HepG2 (cell line): ENCODE results near the gene MYADML2. TPM values are rescaled to one million over a fixed set of nuclear protein-coding genes. Genes with fewer than 3 reads are reported as not detected.
A peak's percentile ranks its signal among the peaks of the same experiment; 100 is the strongest.

ENCODE experiments used
- DNMT3B ChIP-seq: conservative IDR thresholded peaks from 2 replicates; pipeline ENCODE4 v1.6.1; 2016; ENCODE audit warnings: missing biosample characterization, control low read depth
- GZF1 ChIP-seq: sonication (generic); formaldehyde crosslinking; IDR thresholded peaks from 2 replicates; pipeline ENCODE4 v1.5.1; 2020; ENCODE audit warnings: mild to moderate bottlenecking, missing genetic modification reagents
- PHF20 ChIP-seq: sonication (generic); formaldehyde crosslinking; IDR thresholded peaks from 2 replicates; pipeline ENCODE4 v1.5.0; 2020; ENCODE audit warnings: mild to moderate bottlenecking, missing genetic modification reagents
- ZNF34 ChIP-seq: sonication (generic); formaldehyde crosslinking; IDR thresholded peaks from 2 replicates; pipeline ENCODE4 v1.4.0; 2020; ENCODE audit warnings: mild to moderate bottlenecking, missing genetic modification reagents, borderline replicate concordance
- ZNF431 ChIP-seq: sonication (generic); formaldehyde crosslinking; IDR thresholded peaks from 2 replicates; pipeline ENCODE4 v1.9.0; 2022; ENCODE audit warnings: missing genetic modification reagents, low read depth, mild to moderate bottlenecking, borderline replicate concordance
- ZNF703 ChIP-seq: sonication (generic); formaldehyde crosslinking; IDR thresholded peaks from 2 replicates; pipeline ENCODE4 v1.5.1; 2020; ENCODE audit warnings: missing genetic modification reagents, mild to moderate bottlenecking, moderate library complexity, borderline replicate concordance
- polyA plus RNA-seq, 8 experiments: library from polyadenylated mRNA; depleted of rRNA in 3 of 8; stranded (reverse) in 7 of 8; unstranded in 1 of 8; fragments of >200 nt; fragmentation: Illumina TruSeq in 4 of 8; extraction: Trizol in 4 of 8; gene quantifications; 2 replicates each; pipeline versions ENCODE4 v1.2.1 to v1.2.3, GENCODE V29; 2011 to 2016; ENCODE audit warnings: low read depth in 4 of 8, missing spikeins in 1 of 8, mixed read lengths in 1 of 8; ENCODE audit not compliant: insufficient read depth in 1 of 8
- total RNA-seq, 5 experiments: library from RNA; depleted of rRNA; stranded (reverse); fragments of >200 nt; fragmentation: Illumina TruSeq; extraction: Trizol; gene quantifications; 2 replicates each; pipeline ENCODE4 v1.2.3, GENCODE V29; 2016; ENCODE audit warnings: low read depth in 1 of 5
- TF ChIP-seq, protein P1 (sequence below): sonication (generic); formaldehyde crosslinking; IDR thresholded peaks from 2 replicates; pipeline ENCODE4 v1.9.0; 2021; ENCODE audit warnings: missing genetic modification reagents, borderline replicate concordance
- TF ChIP-seq, protein P2 (sequence below): IDR thresholded peaks from 2 replicates; pipeline ENCODE4 v1.6.1; 2016; ENCODE audit warnings: missing genetic modification reagents, missing compliant biosample characterization
- TF ChIP-seq, protein P3 (sequence below): sonication (generic); formaldehyde crosslinking; IDR thresholded peaks from 2 replicates; pipeline ENCODE4 v1.5.0; 2020; ENCODE audit warnings: missing genetic modification reagents, mild to moderate bottlenecking, borderline replicate concordance
- TF ChIP-seq, protein P4 (sequence below): sonication (generic); formaldehyde crosslinking; IDR thresholded peaks from 2 replicates; pipeline ENCODE4 v1.4.0; 2020; ENCODE audit warnings: mild to moderate bottlenecking, missing genetic modification reagents
- TF ChIP-seq, protein P5 (sequence below): sonication (generic); formaldehyde crosslinking; IDR thresholded peaks from 2 replicates; pipeline ENCODE4 v1.4.0; 2020; ENCODE audit warnings: missing genetic modification reagents

The MYADML2 gene
- total and polyA plus RNA-seq, 2 of the 13 experiments (the other 11 are each of a cell fraction or from before 2014, with no cell fraction given): not detected

DNA sequence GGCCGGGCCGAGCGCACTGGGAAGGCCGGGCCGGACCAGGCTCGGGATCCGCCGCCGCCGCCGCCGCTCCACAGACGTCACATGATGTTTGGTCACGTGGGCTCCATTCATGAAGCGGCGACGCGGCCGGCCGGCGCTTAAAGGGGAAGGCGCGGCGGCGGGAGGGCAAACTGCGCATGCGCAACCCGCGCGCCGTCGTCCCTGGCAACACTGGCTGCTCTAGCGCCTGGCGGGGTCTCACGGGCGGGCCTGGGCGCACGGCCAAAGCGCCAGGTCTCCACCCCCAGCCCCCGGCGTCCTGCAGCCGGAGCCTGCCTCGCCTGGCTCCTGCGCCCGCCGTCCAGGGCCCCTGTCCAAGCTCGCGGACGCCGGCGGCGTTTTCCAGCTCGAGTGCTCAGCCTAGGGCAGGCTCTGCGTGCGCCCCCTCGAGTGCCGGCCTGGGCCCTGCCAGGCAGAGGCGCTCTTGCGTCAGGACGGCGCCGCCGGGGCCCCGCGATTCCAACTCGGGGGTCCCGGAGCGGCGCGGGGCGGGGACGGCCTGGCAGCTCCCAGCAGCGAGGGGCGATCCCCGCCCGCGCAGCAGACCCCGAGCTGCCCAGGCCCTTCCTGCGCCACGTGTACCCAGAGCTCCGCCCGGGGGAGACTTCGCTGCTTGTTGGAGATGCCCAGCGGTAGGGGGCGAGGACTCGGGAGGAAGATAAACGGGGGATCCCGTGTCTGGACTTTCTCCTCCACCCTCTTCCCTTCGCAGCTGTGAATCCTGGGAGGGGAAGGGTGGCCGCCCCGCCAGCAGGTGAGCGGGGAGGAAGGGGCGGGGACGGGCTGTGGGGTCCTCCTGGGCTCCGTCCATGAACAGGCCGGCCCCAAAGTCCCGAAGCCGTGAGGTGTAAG lies 19.1 kb downstream of the MYADML2 start, which contains the start of gene MAFG (continued):
- TF ChIP-seq GZF1 (CRISPR knock-in tag) (no peak), DNMT3B (CRISPR knock-in tag) (peak; percentile 45; the same call in 1 of the 2 replicates), ZNF703 (CRISPR knock-in tag) (no peak), ZNF34 (CRISPR knock-in tag) (peak; percentile 65; the same call in 1 of the 2 replicates), PHF20 (peak; percentile 58), ZNF431 (no peak)
- TF ChIP-seq, protein P1, sequence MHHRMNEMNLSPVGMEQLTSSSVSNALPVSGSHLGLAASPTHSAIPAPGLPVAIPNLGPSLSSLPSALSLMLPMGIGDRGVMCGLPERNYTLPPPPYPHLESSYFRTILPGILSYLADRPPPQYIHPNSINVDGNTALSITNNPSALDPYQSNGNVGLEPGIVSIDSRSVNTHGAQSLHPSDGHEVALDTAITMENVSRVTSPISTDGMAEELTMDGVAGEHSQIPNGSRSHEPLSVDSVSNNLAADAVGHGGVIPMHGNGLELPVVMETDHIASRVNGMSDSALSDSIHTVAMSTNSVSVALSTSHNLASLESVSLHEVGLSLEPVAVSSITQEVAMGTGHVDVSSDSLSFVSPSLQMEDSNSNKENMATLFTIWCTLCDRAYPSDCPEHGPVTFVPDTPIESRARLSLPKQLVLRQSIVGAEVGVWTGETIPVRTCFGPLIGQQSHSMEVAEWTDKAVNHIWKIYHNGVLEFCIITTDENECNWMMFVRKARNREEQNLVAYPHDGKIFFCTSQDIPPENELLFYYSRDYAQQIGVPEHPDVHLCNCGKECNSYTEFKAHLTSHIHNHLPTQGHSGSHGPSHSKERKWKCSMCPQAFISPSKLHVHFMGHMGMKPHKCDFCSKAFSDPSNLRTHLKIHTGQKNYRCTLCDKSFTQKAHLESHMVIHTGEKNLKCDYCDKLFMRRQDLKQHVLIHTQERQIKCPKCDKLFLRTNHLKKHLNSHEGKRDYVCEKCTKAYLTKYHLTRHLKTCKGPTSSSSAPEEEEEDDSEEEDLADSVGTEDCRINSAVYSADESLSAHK (CRISPR knock-in tag): peak; percentile 48; the same call in 1 of the 2 replicates
- TF ChIP-seq, protein P2, sequence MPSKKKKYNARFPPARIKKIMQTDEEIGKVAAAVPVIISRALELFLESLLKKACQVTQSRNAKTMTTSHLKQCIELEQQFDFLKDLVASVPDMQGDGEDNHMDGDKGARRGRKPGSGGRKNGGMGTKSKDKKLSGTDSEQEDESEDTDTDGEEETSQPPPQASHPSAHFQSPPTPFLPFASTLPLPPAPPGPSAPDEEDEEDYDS (CRISPR knock-in tag): peak; percentile 74
- TF ChIP-seq, protein P3, sequence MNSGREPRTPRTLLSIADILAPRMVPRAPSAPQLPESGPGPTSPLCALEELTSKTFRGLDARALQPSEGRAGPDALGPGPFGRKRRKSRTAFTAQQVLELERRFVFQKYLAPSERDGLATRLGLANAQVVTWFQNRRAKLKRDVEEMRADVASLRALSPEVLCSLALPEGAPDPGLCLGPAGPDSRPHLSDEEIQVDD (CRISPR knock-in tag): peak; percentile 72; the same call in 1 of the 2 replicates
- TF ChIP-seq, protein P4, sequence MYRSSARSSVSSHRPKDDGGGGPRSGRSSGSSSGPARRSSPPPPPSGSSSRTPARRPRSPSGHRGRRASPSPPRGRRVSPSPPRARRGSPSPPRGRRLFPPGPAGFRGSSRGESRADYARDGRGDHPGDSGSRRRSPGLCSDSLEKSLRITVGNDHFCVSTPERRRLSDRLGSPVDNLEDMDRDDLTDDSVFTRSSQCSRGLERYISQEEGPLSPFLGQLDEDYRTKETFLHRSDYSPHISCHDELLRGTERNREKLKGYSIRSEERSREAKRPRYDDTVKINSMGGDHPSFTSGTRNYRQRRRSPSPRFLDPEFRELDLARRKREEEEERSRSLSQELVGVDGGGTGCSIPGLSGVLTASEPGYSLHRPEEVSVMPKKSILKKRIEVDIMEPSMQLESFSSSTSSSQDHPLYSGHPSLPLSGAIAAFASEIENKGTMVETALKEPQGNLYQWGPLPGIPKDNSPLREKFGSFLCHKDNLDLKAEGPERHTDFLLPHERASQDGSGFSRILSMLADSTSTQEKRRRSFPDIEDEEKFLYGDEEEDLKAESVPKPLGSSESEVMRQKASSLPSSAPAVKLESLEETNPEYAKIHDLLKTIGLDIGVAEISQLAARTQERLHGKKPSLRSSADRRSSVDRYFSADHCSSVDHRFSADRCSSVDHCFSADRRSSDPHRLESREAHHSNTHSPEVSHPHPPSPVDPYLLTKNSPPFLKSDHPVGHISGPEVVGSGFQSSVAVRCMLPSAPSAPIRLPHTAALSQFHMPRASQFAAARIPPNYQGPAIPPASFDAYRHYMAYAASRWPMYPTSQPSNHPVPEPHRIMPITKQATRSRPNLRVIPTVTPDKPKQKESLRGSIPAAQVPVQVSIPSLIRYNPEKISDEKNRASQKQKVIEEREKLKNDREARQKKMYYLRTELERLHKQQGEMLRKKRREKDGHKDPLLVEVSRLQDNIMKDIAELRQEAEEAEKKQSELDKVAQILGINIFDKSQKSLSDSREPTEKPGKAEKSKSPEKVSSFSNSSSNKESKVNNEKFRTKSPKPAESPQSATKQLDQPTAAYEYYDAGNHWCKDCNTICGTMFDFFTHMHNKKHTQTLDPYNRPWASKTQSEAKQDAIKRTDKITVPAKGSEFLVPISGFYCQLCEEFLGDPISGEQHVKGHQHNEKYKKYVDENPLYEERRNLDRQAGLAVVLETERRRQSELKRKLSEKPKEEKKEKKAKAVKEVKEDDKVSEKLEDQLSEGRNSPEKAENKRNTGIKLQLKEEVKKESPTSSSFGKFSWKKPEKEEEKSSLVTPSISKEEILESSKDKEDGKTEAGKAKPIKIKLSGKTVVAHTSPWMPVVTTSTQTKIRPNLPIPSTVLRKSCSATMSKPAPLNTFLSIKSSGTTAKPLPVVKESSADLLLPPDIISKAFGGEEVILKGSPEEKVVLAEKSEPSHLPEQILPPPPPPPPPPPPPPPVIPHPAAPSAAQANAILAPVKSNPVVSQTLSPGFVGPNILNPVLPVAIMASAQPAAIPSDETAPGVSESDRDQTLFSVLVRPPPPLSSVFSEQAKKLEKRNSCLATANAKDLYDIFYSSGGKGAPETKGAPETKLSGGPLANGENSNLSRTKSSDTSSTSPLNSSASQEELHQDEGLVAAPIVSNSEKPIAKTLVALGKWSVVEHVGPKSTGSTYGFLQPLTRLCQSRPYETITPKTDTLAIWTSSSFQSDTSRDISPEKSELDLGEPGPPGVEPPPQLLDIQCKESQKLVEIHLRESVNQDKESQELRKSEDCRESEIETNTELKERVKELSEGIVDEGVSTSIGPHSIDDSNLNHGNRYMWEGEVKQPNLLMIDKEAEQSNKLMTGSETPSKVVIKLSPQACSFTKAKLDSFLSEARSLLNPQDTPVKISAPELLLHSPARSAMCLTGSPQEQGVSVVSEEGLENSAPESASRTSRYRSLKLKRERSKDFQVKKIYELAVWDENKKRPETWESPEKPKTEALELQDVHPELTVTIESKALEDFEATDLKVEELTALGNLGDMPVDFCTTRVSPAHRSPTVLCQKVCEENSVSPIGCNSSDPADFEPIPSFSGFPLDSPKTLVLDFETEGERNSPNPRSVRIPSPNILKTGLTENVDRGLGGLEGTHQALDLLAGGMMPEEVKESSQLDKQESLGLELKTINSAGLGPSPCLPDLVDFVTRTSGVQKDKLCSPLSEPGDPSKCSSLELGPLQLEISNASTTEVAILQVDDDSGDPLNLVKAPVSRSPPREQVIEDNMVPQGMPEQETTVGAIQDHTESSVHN (CRISPR knock-in tag): peak; percentile 45; the same call in 1 of the 2 replicates
- TF ChIP-seq, protein P5, sequence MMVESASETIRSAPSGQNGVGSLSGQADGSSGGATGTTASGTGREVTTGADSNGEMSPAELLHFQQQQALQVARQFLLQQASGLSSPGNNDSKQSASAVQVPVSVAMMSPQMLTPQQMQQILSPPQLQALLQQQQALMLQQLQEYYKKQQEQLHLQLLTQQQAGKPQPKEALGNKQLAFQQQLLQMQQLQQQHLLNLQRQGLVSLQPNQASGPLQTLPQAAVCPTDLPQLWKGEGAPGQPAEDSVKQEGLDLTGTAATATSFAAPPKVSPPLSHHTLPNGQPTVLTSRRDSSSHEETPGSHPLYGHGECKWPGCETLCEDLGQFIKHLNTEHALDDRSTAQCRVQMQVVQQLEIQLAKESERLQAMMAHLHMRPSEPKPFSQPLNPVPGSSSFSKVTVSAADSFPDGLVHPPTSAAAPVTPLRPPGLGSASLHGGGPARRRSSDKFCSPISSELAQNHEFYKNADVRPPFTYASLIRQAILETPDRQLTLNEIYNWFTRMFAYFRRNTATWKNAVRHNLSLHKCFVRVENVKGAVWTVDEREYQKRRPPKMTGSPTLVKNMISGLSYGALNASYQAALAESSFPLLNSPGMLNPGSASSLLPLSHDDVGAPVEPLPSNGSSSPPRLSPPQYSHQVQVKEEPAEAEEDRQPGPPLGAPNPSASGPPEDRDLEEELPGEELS (CRISPR knock-in tag): peak; percentile 43; the same call in 1 of the 2 replicates
